Neutrophil (primary cell): ENCODE measurements around the gene TRIM41.
"Not testable (repeated sequence)": the region's sequence is repeated elsewhere in the genome, so short reads cannot be mapped to it uniquely, and the experiment has no call there.

Experiments
- H3K27ac ChIP-seq: fragments of 200-600 bp; sonication (generic); 2 replicates; pipeline ENCODE4 v1.5.1; 2016; ENCODE audit warnings: mild to moderate bottlenecking, moderate library complexity
- H3K27me3 ChIP-seq: fragments of 200-600 bp; sonication (generic); 2 replicates; pipeline ENCODE4 v1.6.0; 2016; ENCODE audit warnings: mild to moderate bottlenecking
- H3K36me3 ChIP-seq: fragments of 200-600 bp; sonication (generic); 2 replicates; pipeline ENCODE4 v1.5.1; 2017
- H3K4me1 ChIP-seq, 2 experiments: fragments of 200-600 bp in 1 of 2; sonication (generic) in 1 of 2; 1 replicate in 1 of 2; 2 replicates in 1 of 2; pipeline versions ENCODE4 v1.5.1 to v1.6.1; 2013 to 2016; ENCODE audit warnings: low read depth in 1 of 2, low read length in 1 of 2, mild to moderate bottlenecking in 1 of 2, moderate library complexity in 1 of 2; ENCODE audit not compliant: control insufficient read depth in 1 of 2, insufficient read depth in 1 of 2
- H3K4me3 ChIP-seq, 2 experiments: fragments of 200-600 bp in 1 of 2; sonication (generic) in 1 of 2; 1 replicate in 1 of 2; 2 replicates in 1 of 2; pipeline ENCODE4 v1.5.1; 2013 to 2016; ENCODE audit warnings: low read depth in 1 of 2, low read length in 1 of 2, mild to moderate bottlenecking in 1 of 2, moderate library complexity in 1 of 2
- H3K9me3 ChIP-seq: fragments of 200-600 bp; sonication (generic); 2 replicates; pipeline ENCODE4 v1.5.1; 2016
- CTCF ChIP-seq: fragments of 200-600 bp; sonication (generic); IDR thresholded peaks from 2 replicates; pipeline ENCODE4 v1.5.1; 2016; ENCODE audit warnings: antibody characterized with exemption

TRIM41 gene

GRCh38 chr5:181205761-181206649 is 17.1 kb upstream of the TRIM41 start:
- Histone ChIP-seq H3K4me3 (peak overlapping the region; percentile 35 to 60), H3K9me3 (no peaks in the 10 kb centered on the region), H3K4me1 (peaks cover 51% of the 10 kb centered on the region in 2 experiments), H3K36me3 (no peaks in the 10 kb centered on the region), H3K27me3 (peaks cover 98% of the 10 kb centered on the region), H3K27ac (no peak overlapping the region)
- TF ChIP-seq CTCF = no peak

- H3K9me3 ChIP-seq = no peaks in the 10 kb centered on the region
- H3K27ac ChIP-seq = no peak overlapping the region
- H3K36me3 ChIP-seq = no peaks in the 10 kb centered on the region
- peaks cover 89% of the 10 kb centered on the region for H3K27me3 ChIP-seq
- no peak for TF ChIP-seq CTCF
- peaks cover 51% of the 10 kb centered on the region in 2 experiments for H3K4me1 ChIP-seq
- H3K4me3 ChIP-seq = peak overlapping the region; percentile 35 to 60
Measured at GRCh38 chr5:181207214-181207959, 15.7 kb upstream of the TRIM41 start.

- TF ChIP-seq CTCF = no peak
- no peaks in the 10 kb centered on the region for H3K9me3 ChIP-seq
- no peak overlapping the region for H3K27ac ChIP-seq
- peaks cover 89% of the 10 kb centered on the region for H3K27me3 ChIP-seq
- H3K4me1 ChIP-seq = peaks cover 51% of the 10 kb centered on the region in 2 experiments
- no peaks in the 10 kb centered on the region for H3K36me3 ChIP-seq
- no peak overlapping the region for H3K4me3 ChIP-seq
Measured at GRCh38 chr5:181207960-181208253, 15.2 kb upstream of the TRIM41 start.

GRCh38 chr5:181209006-181209405 is 14.1 kb upstream of the TRIM41 start:
- not testable (repeated sequence) for H3K4me3 ChIP-seq, H3K9me3 ChIP-seq, H3K27ac ChIP-seq, H3K36me3 ChIP-seq
- Histone ChIP-seq H3K4me1 (peaks cover 41% of the 10 kb centered on the region in 2 experiments), H3K27me3 (peaks cover 89% of the 10 kb centered on the region)

GRCh38 chr5:181210148-181210547 is 12.9 kb upstream of the TRIM41 start:
- not testable (repeated sequence) for H3K27ac ChIP-seq, H3K9me3 ChIP-seq, H3K4me3 ChIP-seq, H3K36me3 ChIP-seq
- Histone ChIP-seq H3K27me3 (peaks cover 87% of the 10 kb centered on the region), H3K4me1 (peaks cover 30% of the 10 kb centered on the region in 2 experiments)

- peaks cover 24 to 25% of the 10 kb centered on the region in 2 experiments for H3K4me1 ChIP-seq
Measured at GRCh38 chr5:181210698-181211097, 12.4 kb upstream of the TRIM41 start.

GRCh38 chr5:181211208-181211607 is 11.9 kb upstream of the TRIM41 start:
- H3K27me3 ChIP-seq = peaks cover 82% of the 10 kb centered on the region
- no peaks in the 10 kb centered on the region for H3K9me3 ChIP-seq
- TF ChIP-seq CTCF = no peak
- no peak overlapping the region for H3K27ac ChIP-seq
- H3K4me1 ChIP-seq = peaks cover 24% of the 10 kb centered on the region in 2 experiments
- no peaks in the 10 kb centered on the region for H3K36me3 ChIP-seq
- H3K4me3 ChIP-seq = no peak overlapping the region

More at GRCh38 chr5:181210698-181211097, 12.4 kb upstream of the TRIM41 start:
- not testable (repeated sequence) for H3K9me3 ChIP-seq, H3K36me3 ChIP-seq, H3K27ac ChIP-seq, H3K4me3 ChIP-seq
- H3K27me3 ChIP-seq = peaks cover 82% of the 10 kb centered on the region
